ENCODE data around the gene PHLDA1.
"Not testable (repeated sequence)": the region's sequence is repeated elsewhere in the genome, so short reads cannot be mapped to it uniquely, and the experiment has no call there.

Gene PHLDA1

DNA sequence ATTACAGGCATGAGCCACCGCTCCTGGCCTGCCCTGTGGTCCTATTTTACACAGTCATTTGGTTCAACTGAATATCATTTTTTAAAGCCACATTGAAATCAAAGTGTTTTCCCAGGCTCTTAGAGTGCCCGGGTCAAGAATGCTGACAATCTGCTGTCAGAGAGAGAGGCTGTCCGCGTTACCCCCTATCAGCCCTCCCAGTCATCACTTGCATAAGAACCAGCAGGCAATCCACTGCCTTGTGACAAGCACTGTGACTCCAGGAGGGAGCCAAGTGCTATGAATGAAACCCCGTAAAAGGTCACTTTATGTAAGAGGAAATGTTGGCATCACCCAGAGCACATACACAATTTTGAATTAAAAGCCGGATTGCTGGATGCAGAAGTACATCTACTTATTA, 13.5 kb downstream of the PHLDA1 start:
- no peak for DNase-seq

DNA sequence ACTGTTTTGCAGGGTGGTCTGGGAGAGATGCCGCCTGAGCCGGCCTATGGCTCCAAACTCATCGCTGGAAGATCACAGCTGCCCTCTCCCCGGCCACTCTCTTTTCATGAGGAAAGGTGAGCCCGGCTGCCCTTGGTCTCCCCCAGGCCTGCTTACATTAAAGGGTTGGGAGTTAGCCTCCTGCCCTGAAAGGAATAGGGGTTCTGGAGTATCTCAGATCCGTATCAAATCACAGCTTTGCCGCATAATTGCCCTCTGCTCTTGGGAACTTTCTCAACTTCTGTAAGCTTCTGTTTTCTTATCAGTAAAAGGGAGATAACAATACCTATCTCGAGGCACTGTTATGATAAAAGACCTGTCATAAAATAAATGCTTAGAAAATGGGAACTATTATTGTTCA, 17.6 kb downstream of the PHLDA1 start:
- no peak for DNase-seq

DNA sequence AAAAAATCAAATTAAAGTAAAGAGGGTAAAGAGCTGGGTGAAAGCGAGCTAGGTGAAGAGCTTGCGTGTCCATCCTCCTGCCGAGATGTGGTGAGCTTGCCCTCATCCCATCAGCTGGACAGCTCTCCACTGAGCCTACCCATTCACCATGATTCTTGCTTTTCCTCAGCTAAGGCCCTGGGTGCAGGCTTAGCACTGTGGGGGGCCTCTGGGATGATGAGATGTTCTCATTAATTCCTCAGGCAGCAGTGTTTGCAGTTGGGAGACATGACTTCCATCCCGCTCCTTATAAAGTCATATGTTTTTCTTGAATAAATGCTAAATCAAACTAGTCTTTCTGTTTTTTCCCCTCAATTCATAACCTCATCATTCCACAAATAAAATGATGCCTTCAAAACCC, 18.0 kb downstream of the PHLDA1 start:
- DNase-seq, result no peak

DNA sequence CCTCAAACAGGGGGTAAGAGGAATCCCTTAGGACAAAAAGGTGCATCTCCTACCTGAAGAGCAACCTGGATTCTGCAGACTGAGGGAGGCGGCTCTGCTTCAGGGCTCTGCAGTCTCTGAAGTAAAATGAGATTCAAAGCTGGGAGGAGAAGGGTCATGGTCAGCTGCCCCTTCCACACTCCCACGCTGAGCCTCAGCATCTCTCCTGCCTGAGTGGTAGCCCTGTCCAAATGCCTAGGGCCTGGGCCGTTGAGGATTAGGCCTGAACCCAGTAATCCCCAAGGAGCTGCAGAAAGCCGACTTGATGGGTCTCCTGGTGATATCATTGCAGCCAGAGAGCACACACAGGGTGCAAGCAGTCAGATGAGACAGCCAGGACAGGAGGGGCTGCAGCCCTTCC, 18.9 kb downstream of the PHLDA1 start:
- no peak for DNase-seq

DNA sequence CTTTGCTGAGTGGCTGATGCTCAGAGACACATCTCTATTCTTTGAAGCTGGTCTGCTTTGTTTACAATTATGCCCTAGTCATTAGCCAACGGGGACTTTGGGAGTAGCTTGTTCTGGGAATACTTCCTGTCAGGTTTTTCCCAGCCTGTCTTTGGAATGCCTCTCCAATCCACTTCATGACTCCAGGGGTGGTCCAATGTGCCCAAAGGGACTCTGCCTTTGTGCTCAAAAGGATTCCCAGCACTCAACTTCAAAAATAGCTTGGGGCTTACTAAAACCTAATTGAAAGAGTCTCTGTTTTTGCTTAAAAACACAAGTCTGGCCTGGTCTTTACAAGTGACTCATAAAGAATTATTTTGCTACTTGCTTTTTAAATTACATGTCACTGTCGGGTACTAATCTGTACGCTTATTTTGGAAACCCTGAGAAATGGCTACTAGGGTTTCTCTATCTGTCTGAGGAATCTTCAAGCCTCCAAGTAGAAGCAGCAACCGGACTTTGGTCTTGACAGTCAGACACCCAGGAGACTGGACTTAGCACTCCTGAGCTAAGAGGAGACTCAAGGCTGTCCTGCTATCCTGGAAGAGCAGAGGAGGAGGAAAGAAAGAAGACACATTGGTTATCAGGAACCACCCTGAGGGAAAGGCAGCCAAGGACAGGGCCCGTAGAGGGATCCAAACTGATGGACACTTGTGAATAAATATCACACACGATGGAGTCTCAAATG, 20.7 kb downstream of the PHLDA1 start:
- no peak for DNase-seq

DNA sequence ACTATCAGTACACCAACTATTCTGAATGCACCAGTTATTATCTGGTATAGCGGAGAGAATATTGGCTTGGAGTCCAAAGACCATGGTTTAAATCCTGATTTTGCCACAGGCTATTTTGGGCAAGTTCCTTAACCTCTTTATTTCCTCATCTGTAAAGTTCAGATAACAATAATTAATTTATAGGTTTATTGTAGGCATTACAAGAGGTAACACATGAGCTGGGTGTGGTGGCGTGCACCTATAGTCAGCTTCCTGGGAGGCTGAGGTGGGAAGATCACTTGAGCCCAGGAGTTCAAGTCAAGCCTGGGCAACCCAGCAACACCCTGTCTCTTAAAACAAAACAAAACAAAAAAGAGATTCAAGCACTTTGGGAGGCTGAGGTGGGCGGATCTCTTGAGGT, 23.1 kb downstream of the PHLDA1 start:
- no peak for DNase-seq

DNA sequence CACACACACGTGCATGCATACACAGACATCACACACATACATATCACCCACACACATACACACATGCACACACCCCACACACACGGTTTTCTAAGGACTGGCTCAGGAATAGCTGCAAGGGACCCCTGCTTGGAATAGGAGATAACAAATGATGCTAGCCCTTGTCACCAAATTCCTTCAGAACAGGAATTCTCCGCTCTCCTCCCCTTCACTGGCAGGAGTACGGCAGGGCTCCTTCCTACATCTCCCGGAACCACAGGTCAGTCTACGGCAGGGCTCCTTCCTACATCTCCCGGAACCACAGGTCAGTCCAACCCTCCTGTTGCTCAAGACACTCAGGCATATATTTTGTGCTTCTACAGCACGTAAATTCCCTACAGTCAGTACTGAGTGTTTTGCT, 23.9 kb downstream of the PHLDA1 start:
- no peak for DNase-seq

DNA sequence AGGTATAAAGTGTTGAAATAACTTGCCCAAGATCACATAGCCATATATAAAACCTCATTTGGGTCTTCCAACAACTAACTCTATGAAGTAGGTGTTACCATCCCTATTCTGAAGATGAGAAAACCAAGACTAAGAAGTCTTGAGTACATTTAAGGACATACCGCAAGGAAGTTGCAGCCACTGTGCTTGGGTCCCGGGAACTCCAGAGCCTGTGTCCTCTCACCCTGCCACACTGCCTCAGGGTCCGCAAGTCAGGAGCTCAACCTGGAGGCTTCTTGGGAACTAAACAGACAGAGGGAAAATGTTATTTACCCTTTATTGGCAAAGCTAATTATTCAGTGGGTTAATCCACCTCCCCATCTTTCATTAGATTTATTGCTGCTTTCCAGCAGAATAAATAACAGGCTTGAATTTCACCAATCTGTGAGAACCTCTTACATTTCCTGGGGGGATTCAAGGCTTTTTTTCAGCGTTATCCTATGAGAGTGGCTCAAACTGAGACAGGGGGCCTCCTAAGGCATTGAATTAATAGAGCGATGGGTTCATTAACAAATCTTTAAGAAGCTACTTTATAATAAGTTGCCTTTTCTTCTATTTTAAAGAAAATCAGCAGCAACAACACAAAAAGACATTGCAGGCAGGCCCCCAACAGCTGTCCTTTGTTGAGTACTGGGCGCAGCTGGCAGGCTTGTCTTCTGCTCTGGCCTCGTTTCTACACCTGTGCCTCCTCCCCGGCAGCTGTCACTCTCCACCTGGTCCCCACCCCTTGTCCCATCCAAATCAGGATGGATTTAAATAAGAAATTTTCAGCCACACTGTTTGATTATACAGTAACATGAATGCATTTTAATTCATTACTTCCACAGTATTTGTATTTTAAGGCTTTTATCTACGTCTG, 25.3 kb downstream of the PHLDA1 start:
- DNase-seq, result no peak

DNA sequence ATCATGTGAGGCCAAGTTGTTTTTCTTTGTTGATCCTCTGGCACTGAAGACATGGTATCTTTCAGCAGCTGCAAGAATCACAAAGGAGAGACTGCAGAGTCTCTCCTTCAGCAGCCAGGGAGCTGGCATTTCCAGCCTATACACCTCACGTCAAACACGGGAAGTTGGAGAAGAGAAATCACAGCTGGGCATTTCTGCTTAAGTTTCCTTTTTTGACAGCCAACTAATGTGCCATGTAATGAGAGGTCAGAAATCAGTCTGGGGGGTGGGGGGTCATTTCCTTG, 28.3 kb downstream of the PHLDA1 start:
- DNase-seq, result no peak

DNA sequence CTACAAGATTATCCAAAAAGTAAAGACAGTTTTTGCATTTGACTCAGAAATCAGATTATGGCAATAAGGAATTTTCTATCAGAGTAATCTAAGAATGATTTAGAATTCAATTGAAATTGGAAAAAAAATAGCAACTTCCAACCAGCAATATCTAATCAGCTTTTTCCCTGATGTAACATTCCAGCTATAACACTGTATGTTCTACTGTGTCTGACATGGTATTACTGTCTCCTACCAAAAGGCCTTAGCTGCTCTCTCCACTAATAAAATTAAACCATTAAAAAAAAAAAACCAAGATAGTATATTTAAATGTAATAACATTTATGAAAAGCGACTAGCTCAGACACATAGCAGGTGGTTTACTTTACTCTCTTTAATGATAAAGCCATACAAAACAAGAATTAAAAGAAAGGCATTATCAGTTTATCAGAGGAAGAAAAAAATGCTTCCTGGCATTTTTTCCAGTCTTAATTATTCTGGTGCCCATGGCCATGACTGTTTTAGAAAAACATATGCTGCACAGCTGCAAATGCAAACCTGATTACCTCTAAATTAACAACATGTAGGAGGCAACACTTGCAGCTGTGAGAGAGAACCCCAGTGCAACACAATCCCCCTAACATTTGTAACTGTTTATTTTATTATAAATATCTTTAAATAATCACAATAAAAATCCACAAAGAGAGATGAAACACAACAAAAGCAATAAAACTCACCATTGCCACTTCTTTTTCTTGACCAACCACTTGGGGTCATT, 28.8 kb downstream of the PHLDA1 start:
- no peak for DNase-seq

DNA sequence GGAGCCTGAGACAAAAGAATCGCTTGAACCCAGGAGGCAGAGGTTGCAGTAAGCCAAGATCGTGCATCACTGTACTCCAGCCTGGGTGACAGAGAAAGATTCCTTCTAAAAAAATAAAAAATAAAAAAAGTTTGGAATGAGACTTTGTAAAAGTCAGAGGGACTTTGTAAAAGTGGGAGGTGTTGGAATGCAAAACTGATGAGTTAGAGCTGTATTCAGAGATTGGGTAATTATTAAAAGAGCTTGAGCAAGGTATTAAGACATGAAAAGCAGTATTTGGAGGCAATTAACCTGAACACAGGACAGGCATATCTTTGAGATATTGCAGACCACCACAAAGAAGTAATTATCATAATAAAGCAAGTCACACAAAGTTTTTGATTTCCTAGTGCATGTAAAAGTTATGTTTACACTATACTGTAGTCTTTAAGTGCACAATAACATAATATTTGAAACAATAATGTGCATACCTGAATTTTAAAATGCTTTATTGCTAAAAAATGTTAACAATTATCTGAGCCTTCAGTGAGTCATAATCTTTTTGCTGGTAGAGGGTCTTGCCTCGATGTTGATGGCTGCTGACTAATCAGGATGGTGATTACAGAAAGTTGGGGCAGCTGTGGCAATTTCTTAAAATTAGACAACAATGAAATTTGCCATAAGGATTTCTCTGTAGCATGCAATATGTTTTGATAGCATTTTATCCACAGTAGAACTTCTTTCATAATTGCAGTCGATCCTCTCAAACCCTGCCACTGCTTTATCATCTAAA, 33.1 kb downstream of the PHLDA1 start:
- no peak for DNase-seq

DNA sequence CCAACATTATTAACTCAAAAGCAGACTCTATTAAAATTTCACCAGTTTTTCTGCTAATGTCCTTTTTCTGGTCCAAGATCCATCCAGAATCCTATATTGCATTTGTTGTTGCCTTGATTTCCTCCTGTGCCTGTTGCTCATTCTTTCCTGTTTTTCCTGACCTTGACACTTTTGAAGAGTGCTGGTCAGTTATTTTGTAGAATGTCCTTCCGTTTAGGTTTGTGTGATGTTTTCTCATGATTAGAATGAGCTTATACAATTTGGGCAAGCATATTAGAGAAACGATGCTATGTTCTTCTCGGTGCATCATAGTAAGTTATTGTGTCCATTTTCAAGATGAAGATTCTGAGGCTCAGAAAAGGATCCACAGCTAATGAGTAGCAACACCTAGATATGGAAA, 33.9 kb downstream of the PHLDA1 start:
- no peak for DNase-seq

DNA sequence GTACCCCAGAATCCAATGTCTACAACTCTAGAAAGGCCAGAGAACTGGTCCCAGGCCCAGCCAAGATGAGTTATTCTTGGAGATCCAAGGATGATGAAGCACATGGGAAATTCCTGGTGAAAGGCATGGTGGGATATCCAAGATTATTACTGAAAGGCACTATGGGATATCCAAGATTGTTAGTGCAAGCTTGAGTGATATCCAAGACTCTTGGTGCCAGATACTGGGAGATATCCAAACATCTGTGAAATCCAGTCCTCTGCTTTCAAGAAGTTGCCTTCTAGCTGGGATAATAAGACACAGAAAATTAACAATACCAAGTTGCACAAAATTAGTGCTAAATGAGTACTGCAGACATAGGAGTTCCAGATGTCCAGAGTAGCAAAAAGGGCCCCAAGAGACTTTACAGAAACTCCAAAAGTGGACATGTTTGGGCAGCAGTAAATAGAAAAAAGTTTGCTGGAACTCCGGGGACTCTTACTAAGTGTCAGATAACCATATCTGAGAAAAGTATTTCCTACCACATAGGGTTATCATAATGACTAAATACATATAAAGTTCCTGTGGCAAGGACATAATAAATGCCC, 34.6 kb downstream of the PHLDA1 start:
- DNase-seq, result no peak

DNA sequence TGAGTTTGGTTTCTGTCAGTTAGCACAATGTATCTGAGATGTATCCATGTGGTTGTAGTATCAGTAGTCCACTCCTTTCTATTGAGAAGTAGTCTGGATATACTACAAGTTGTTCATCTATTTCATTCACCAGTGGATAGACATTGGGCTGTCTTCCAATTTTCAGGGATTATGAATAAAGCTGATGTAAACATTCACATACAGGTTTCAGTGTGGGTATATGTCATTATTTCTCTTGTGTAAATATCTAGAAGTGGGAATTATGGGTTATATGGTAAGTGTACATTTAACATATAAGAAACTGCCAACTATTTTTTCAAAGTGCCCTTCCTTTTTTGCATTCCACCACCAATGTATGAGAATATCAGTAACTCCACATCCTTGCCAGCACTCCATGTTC, 35.9 kb downstream of the PHLDA1 start:
- DNase-seq, result no peak

DNA sequence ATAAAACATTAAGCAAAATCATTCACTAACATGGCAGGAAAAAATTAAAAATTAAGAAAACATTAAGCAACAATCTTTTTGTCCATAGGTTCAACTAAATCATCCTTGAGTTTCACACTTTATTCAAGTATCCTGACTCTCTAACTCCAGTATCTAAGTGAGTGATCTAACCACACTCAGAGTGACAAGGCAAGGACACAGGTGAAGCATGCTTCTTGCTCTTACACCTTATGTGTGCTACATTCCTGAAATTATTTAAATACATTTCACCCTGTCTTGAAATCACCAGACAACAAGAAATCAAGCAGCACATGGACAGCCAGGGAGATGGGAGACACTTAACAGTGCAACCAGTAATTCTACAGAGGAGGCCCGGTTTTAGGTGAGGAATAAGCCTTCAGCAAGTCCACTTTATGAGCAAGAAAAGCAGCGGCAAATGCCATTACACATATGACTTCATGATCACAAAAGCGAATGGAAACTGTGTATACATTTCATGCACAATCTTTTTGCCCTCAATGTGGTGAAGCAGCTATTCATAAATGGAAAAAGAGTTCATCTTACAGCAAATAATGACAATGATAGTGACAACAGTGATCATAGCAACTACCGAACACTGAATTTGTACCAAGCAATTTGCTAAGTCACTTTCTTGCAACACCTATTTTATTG, 37.4 kb downstream of the PHLDA1 start:
- DNase-seq, result no peak

DNA sequence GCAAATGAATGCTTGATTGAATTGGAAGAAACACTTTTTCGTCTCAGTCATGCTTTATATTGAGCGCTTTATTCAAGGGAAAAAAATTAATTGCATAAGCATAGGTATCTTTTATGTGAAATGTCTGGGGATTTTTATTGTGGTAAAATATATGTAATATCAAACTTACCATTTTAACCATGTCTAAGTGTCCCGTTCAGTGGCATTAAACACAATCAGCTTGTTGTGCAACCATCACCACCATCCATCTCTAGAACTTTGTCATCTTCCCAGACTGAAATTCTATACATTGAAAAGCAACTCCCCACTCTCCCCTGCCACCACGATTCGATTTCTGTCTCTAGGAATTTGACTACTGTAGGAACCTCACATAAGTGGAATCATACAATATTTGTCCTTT, 39.8 kb downstream of the PHLDA1 start:
- no peak for DNase-seq

DNA sequence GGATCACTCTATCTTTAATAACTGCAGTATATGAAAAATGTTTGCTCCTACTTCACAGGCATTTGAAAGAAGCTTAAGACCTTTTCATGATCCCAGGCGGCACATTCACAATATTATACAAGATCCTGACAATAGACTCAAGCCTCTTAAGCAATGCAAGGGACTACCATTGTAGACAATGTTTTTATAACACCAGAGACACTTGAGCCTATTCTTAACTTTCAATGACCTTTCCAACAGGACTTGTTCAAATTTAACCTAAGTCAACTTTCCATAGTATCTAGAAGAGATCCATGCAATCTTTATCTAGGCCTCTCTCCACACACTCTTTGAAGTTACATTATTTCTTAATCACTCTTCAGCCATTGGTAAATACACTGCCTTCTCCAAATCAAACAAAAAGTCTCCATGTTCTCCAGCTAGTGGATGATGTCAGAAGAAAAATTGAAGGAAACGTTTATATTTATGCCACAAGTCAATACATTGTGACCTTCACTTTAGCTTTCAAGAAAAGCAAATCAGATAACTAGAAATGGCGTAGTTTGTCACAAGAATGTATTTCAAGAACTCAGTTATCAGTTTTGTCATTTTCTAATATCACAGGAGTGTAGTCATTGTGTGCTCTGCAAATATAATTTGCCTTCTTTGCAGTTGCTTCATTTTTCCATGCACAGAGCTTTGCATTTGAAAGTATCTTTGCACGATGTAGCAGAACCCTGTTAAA, 41.2 kb downstream of the PHLDA1 start:
- no peak for DNase-seq

DNA sequence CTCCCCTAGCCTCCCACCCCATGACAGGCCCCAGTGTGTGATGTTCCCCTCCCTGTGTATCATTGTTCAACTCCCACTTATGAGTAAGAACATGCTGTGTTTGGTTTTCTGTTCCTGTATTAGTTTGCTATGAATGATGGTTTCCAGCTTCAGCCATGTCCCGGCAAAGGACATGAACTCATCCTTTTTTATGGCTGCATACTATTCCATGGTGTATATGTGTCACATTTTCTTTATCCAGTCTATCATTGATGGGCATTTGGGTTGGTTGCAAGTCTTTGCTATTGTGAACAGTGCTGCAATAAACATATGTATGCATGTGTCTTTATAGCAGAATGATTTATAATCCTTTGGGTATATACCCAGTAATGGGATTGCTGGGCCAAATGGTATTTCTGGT, 43.9 kb downstream of the PHLDA1 start:
- DNase-seq, result not testable (repeated sequence)

DNA sequence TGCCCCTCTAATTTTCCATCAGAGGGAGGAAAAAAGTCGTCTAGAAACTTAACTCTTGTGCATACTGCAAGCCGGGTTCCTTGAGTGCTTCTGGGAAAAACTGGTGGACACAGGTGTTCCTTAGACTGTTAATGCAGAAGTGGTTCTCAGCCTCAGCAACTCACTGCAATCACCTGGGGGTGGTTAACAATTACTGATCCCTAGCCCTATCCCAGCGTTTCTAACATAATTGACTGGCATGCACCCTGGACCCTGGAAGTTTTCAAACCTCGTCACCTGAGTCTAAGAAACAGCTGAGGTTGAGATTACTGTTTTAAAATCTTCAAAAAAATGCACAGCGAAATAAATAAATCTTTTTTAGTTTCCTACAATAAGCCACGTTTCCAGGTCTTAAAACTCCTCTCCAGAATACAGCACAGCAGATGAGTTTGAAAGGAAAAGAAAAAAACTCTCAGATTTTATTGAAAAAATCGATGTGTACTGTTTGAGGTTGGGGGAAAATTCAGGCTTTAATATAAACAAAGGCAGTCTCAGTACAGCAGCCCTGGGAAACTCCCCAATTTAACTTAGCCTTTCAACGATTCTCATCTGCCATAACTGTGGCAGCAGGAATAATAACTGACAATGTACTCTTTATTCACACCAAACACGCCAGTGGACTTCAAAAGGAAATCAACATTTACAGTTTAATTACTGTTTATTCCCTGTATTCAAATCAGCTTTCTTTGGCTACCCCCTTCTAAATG, 45.4 kb downstream of the PHLDA1 start:
- no peak for DNase-seq

DNA sequence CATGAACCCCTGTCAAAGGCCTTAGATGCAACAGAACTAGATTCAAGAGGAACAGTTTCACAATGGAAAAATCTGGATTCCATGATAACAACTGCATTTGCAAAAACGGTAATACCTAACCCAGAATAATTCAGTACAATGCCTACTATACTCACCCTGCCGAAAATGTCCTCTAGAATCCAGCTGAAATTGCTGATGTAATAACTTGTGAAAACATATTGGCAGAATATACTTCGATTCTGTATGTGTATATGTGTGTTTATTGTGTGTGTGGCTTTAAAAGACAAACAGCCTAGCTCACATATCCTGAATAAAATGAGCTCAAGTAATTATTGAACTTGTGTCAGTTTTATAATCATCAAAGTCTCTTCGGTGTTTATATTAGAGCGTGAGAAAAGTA, 46.0 kb downstream of the PHLDA1 start:
- DNase-seq, result no peak

All from NCI-H446 (cell line).